NCI-H82 (cell line): ENCODE results near the gene B3GNT2.
A peak's percentile ranks its signal among the peaks of the same experiment; 100 is the strongest.
"Not testable (repeated sequence)": the region's sequence is repeated elsewhere in the genome, so short reads cannot be mapped to it uniquely, and the experiment has no call there.

Experiments
- DNase-seq: peaks from one replicate; lab custom pipeline; 2025; lab: John Stamatoyannopoulos, UW

Gene B3GNT2

GRCh38 chr2:62195421-62196277 is at the start of gene B3GNT2:
TSS of gene B3GNT2 (plus strand) at chr2:62196115. CDS start at chr2:62222221, 26,106 bp downstream.
- DNase-seq, result peak; percentile 74

GRCh38 chr2:62146790-62147189 is 49.1 kb upstream of the B3GNT2 start:
- not testable (repeated sequence) for DNase-seq

- no peak for DNase-seq
Observed at GRCh38 chr2:62147610-62148301, 48.2 kb upstream of the B3GNT2 start.

GRCh38 chr2:62149708-62150107 is 46.2 kb upstream of the B3GNT2 start:
- no peak for DNase-seq

- no peak for DNase-seq
Observed at GRCh38 chr2:62150597-62151305, 45.2 kb upstream of the B3GNT2 start.

GRCh38 chr2:62151306-62151638 is 44.6 kb upstream of the B3GNT2 start:
- no peak for DNase-seq

- no peak for DNase-seq
Observed at GRCh38 chr2:62152000-62152399, 43.9 kb upstream of the B3GNT2 start.

GRCh38 chr2:62156861-62157496 is 38.9 kb upstream of the B3GNT2 start:
- no peak for DNase-seq

GRCh38 chr2:62158444-62159121 is 37.3 kb upstream of the B3GNT2 start:
- no peak for DNase-seq

GRCh38 chr2:62160691-62161090 is 35.2 kb upstream of the B3GNT2 start:
- not testable (repeated sequence) for DNase-seq

GRCh38 chr2:62163106-62163831 is 32.6 kb upstream of the B3GNT2 start:
- DNase-seq, result peak; percentile 98

GRCh38 chr2:62163834-62164233 is 32.1 kb upstream of the B3GNT2 start:
- peak; percentile 18 for DNase-seq

GRCh38 chr2:62175728-62176127 is 20.2 kb upstream of the B3GNT2 start:
- DNase-seq, result no peak

GRCh38 chr2:62176801-62177200 is 19.1 kb upstream of the B3GNT2 start:
- no peak for DNase-seq

GRCh38 chr2:62177392-62178049 is 18.4 kb upstream of the B3GNT2 start:
- no peak for DNase-seq

GRCh38 chr2:62178741-62179271 is 17.1 kb upstream of the B3GNT2 start:
- DNase-seq, result no peak

GRCh38 chr2:62180975-62181374 is 14.9 kb upstream of the B3GNT2 start:
- no peak for DNase-seq

GRCh38 chr2:62181843-62182242 is 14.1 kb upstream of the B3GNT2 start:
- DNase-seq, result peak; percentile 39

GRCh38 chr2:62184512-62185230 is 11.2 kb upstream of the B3GNT2 start:
- DNase-seq, result peak; percentile 84
